Adipocyte (in vitro differentiated cells): ENCODE measurements around the gene SZRD1.

Experiments
- DNase-seq: peaks from one replicate; pipeline ENCODE4 v3.0.0-alpha.2; 2015; ENCODE audit warnings: low read depth
- H3K27me3 ChIP-seq: replicated peaks from 2 replicates; pipeline ENCODE4 v1.7.0; 2013; ENCODE audit warnings: mild to moderate bottlenecking, low read length, moderate library complexity; ENCODE audit not compliant: control insufficient read depth, insufficient read depth
- H3K36me3 ChIP-seq: 2 replicates; pipeline ENCODE4 v1.7.0; 2013; ENCODE audit warnings: low read length, mild to moderate bottlenecking, moderate library complexity; ENCODE audit not compliant: control insufficient read depth, insufficient read depth, severe bottlenecking
- H3K4me1 ChIP-seq: 2 replicates; pipeline ENCODE4 v1.7.0; 2013; ENCODE audit warnings: mild to moderate bottlenecking, low read length, moderate library complexity; ENCODE audit not compliant: control insufficient read depth, insufficient read depth
- H3K4me3 ChIP-seq: 2 replicates; pipeline ENCODE4 v1.7.0; 2013; ENCODE audit warnings: mild to moderate bottlenecking, low read length, moderate library complexity
- H3K9ac ChIP-seq: 2 replicates; pipeline ENCODE4 v1.7.0; 2013; ENCODE audit warnings: mild to moderate bottlenecking, low read length, moderate library complexity
- H3K9me3 ChIP-seq: 2 replicates; pipeline ENCODE4 v1.7.0; 2013; ENCODE audit warnings: mild to moderate bottlenecking, low read length, moderate library complexity; ENCODE audit not compliant: control insufficient read depth

Gene SZRD1

DNA sequence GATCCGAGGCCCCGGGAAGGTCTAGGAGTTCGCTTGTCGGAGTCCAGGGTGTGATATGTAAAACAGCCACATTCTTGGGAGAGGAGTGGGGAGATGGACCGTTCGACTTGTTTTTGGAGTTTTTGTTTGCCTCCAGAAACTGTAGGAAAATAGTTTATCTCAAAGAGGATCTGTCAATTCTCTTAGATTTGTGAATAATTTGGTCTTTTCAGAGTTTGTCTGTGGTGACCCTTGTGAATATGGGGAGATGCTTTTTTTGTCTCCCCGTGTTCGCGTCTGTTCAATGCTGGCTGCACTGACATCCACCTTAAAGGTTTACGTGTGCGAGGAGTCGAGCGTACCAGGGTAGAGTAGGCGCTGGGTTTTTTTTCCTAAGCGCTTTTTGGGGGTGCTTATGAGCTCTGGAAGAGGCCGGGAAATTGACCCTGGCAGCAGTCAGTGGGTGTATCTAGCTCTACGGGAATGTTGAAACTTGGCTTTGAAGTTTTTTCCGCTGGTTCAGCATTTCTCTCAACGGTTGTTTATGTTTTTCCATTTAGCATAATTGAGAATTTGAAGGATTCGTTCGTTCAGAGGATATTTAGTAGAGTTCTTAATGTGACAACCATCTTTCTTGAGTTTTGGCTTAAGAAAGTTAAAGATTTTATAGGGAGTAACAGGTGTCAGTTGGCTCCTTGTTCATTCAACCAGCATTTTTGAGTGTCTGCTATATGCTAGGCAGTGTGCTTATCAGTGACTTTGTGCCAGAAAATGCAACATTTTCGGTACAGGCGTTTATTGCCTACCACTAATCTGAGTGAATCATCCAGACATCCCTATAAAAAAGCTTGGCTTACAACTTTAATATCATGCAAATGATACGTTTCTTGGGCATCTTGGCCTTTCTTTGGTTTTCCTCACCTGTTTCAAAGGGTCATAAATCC, 1.2 kb downstream of the SZRD1 start:
- no peaks in the 10 kb centered on the region for H3K36me3 ChIP-seq
- peak; percentile 53 for DNase-seq

DNA sequence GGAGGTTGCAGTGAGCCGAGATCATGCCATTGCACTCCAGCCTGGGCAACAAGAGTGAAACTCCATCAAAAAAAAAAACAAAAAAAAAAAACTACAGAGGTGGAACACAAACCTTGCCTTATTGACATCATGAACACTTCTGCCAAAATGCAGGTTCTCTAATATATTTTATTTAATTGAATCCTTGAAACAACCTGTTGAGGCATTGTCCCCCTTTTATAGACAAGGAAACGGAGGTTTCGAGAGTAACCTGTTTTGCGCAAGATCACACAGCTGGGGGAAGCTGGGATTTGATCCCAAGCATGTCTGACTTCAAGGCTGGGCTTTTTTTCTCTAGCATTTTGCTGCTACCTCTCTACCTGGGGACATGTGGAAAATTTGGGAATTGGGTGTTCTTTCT, 2.8 kb downstream of the SZRD1 start:
- Histone ChIP-seq H3K9me3 (no peaks in the 10 kb centered on the region), H3K9ac (no peak overlapping the region), H3K36me3 (no peaks in the 10 kb centered on the region), H3K27me3 (no peaks in the 10 kb centered on the region), H3K4me3 (no peak overlapping the region), H3K4me1 (peaks cover 50% of the 10 kb centered on the region)
- no peak for DNase-seq

More for the DNA sequence above, 1.2 kb downstream of the SZRD1 start:
- Histone ChIP-seq H3K4me1 (peaks cover 44% of the 10 kb centered on the region), H3K9ac (peak overlapping the region; percentile 93), H3K27me3 (no peaks in the 10 kb centered on the region), H3K9me3 (no peaks in the 10 kb centered on the region), H3K4me3 (peak overlapping the region; percentile 96)

DNA sequence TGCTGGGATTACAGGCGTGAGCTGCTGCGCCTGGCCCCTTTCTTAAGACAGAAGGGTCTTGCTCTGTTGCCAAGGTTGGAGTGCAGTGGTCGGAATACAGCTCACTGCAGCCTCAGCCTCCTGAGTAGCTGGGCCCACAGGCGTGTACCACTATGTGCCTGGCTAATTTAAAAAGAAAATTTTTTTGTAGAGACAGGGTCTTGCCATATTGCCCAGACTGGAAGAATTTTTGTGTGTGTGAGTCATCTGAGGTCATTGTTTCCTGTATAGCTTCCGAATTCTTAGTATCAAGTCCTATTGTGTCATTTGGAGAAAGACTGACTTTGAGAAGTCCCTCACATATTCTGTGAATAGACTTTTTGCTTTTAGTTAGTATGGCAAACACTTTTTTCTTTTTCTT, 4.7 kb downstream of the SZRD1 start:
- peaks cover 52% of the 10 kb centered on the region for H3K4me1 ChIP-seq
- no peak overlapping the region for H3K4me3 ChIP-seq
- H3K9ac ChIP-seq, result no peak overlapping the region
- H3K27me3 ChIP-seq, result no peaks in the 10 kb centered on the region
- DNase-seq, result peak; percentile 63
- H3K9me3 ChIP-seq, result no peaks in the 10 kb centered on the region
- H3K36me3 ChIP-seq, result no peaks in the 10 kb centered on the region

- peak overlapping the region; percentile 7 for H3K9ac ChIP-seq
- no peaks in the 10 kb centered on the region for H3K27me3 ChIP-seq
- no peaks in the 10 kb centered on the region for H3K36me3 ChIP-seq
- peaks cover 52% of the 10 kb centered on the region for H3K4me1 ChIP-seq
- H3K4me3 ChIP-seq, result no peak overlapping the region
- no peaks in the 10 kb centered on the region for H3K9me3 ChIP-seq
- peak; percentile 60 for DNase-seq
Observed at GRCh38 chr1:16372535-16373285, 5.7 kb downstream of the SZRD1 start.

DNA sequence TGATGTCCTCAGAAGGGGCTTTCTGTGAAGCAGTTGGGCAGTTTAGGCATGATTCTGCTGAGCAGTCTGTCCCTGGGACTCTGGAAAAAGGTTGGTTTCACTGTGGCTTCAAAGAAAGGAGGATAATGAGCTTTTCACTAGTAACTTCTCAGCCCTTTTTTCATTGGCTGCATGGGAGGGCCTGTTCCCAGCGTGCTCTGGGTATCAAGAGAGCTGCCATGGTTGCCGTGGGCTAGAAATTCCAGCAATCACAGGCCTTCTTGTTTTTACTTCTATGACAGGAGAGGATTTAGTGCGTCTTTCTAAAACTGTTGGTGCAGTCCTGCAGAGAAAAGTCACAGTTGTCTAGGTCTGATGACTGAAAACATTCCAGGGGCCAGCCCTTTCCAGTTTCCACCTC, 7.2 kb downstream of the SZRD1 start:
- no peaks in the 10 kb centered on the region for H3K9me3 ChIP-seq
- H3K4me1 ChIP-seq, result peaks cover 42% of the 10 kb centered on the region
- no peaks in the 10 kb centered on the region for H3K27me3 ChIP-seq
- H3K36me3 ChIP-seq, result no peaks in the 10 kb centered on the region
- H3K4me3 ChIP-seq, result no peak overlapping the region
- H3K9ac ChIP-seq, result no peak overlapping the region
- no peak for DNase-seq

DNA sequence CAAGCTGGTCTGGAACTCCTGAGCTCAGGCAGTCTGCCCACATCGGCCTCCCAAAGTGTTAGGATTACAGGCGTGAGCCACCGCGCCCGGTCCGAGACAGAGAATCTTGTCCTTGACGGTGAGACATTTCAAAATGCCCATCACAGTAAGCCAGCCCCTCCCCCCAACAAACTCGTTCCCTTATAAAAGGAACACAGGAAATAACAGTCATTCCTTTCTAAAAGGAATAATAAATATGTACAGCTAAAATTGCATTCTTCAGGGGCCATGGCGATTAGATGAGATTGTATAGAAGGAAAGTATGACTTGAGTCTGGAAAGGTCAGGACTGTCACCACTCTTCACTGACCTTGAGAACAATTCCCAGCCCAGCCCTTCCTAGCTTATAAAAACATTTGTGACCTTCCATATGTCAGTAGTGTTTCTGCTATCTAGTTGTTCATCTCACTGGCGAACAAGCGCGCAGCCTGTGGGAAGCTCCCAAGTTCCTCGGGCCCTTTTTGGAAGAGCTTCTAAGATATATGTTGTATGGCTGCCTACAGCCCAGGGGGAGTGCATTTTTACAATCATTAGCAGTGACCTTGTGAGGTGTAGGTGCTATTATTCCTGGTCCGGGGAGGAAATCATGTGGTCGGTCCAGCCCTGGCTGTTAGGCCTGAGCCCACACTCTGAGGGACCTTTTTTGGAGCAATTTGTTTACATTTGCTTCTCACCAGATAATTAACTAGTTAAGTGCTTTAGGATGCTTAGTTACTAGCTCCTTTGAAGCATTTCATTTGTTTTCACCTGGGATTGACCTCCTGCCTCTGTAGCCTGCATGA, 8.7 kb downstream of the SZRD1 start:
- H3K4me3 ChIP-seq, result no peak overlapping the region

DNA sequence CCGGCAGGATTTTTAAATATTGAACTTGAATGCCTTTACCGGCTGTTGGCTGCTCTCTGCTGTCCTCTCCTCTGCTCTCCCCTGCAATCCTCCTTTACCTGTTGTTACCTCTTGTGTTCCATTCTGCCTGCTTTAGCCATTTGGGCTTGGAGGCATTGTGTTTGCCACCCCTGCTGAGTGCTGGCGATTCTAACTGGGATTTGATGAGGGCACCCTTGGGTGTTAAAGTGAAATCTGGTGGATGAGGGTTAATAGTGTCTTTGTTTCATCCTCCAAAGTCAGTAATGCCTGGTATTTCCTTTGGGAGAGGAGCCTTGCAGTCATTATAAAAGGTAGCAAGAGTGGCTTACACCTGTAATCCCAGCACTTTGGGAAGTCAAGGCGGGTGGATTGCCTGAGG, 9.9 kb downstream of the SZRD1 start:
- no peak overlapping the region for H3K9ac ChIP-seq
- H3K36me3 ChIP-seq, result no peaks in the 10 kb centered on the region
- H3K4me1 ChIP-seq, result peaks cover 37% of the 10 kb centered on the region
- DNase-seq, result no peak
- no peak overlapping the region for H3K4me3 ChIP-seq
- H3K9me3 ChIP-seq, result no peaks in the 10 kb centered on the region
- no peaks in the 10 kb centered on the region for H3K27me3 ChIP-seq

More for the DNA sequence above, 8.7 kb downstream of the SZRD1 start:
- no peaks in the 10 kb centered on the region for H3K9me3 ChIP-seq
- peaks cover 42% of the 10 kb centered on the region for H3K4me1 ChIP-seq
- H3K9ac ChIP-seq, result no peak overlapping the region
- no peaks in the 10 kb centered on the region for H3K27me3 ChIP-seq
- no peaks in the 10 kb centered on the region for H3K36me3 ChIP-seq
- peak; percentile 69 for DNase-seq

GRCh38 chr1:16378443-16378842, 11.4 kb downstream of the SZRD1 start:
- Histone ChIP-seq H3K27me3 (no peaks in the 10 kb centered on the region), H3K4me3 (no peak overlapping the region), H3K9ac (no peak overlapping the region), H3K9me3 (no peaks in the 10 kb centered on the region), H3K36me3 (no peaks in the 10 kb centered on the region), H3K4me1 (peaks cover 24% of the 10 kb centered on the region)
- no peak for DNase-seq

GRCh38 chr1:16380868-16381267, 13.8 kb downstream of the SZRD1 start:
- no peak overlapping the region for H3K9ac ChIP-seq
- peaks cover 8% of the 10 kb centered on the region for H3K4me1 ChIP-seq
- no peak overlapping the region for H3K4me3 ChIP-seq
- no peak for DNase-seq
- H3K27me3 ChIP-seq, result no peaks in the 10 kb centered on the region
- no peaks in the 10 kb centered on the region for H3K36me3 ChIP-seq
- no peaks in the 10 kb centered on the region for H3K9me3 ChIP-seq

- Histone ChIP-seq H3K4me3 (no peak overlapping the region), H3K27me3 (no peaks in the 10 kb centered on the region), H3K36me3 (no peaks in the 10 kb centered on the region), H3K4me1 (peaks cover 28% of the 10 kb centered on the region), H3K9ac (no peak overlapping the region), H3K9me3 (no peaks in the 10 kb centered on the region)
- DNase-seq, result no peak
Observed at GRCh38 chr1:16383888-16384287, 16.8 kb downstream of the SZRD1 start.
